Measurements from ENCODE around the gene FRMD6. TPM values are rescaled to one million over a fixed set of nuclear protein-coding genes. Genes with fewer than 3 reads are reported as not detected.

FRMD6 gene
- total and polyA plus RNA-seq, 5 donors: 3.1 to 8.8 (median 8.0) TPM

Other genes with a start within 250 kb of the FRMD6 start
- gene GNG2, start 208.7 kb downstream of the FRMD6 start, total RNA-seq: 10 to 100 TPM; 13.0 to 18.2 (median 16.1) TPM
- 6.7 TPM for gene GNG2, start 208.7 kb downstream of the FRMD6 start, polyA plus RNA-seq